SK-N-SH treated with all-trans-retinoic acid at 6 μM for 48 hours (cell line): ENCODE results near the gene REN.

Source experiments
- ARNTL ChIP-seq: fragments of 450-650 bp; formaldehyde crosslinking; IDR thresholded peaks from 2 replicates; pipeline ENCODE4 v1.5.0; 2020; ENCODE audit warnings: low read depth, mild to moderate bottlenecking, moderate library complexity, borderline replicate concordance
- BACH2 ChIP-seq: fragments of 250-450 bp; sonication (Bioruptor Pico); IDR thresholded peaks from 2 replicates; pipeline ENCODE4 v1.9.0; 2021; ENCODE audit warnings: mild to moderate bottlenecking, borderline replicate concordance
- ISL1 ChIP-seq: fragments of 250-450 bp; sonication (Bioruptor Pico); IDR thresholded peaks from 2 replicates; pipeline ENCODE4 v2.1.2; 2022; ENCODE audit warnings: mild to moderate bottlenecking, moderate library complexity
- ZC3H10 ChIP-seq: fragments of 250-450 bp; sonication (Bioruptor Pico); IDR thresholded peaks from 2 replicates; pipeline ENCODE4 v1.5.1; 2021; ENCODE audit warnings: mild to moderate bottlenecking, moderate library complexity

DNA sequence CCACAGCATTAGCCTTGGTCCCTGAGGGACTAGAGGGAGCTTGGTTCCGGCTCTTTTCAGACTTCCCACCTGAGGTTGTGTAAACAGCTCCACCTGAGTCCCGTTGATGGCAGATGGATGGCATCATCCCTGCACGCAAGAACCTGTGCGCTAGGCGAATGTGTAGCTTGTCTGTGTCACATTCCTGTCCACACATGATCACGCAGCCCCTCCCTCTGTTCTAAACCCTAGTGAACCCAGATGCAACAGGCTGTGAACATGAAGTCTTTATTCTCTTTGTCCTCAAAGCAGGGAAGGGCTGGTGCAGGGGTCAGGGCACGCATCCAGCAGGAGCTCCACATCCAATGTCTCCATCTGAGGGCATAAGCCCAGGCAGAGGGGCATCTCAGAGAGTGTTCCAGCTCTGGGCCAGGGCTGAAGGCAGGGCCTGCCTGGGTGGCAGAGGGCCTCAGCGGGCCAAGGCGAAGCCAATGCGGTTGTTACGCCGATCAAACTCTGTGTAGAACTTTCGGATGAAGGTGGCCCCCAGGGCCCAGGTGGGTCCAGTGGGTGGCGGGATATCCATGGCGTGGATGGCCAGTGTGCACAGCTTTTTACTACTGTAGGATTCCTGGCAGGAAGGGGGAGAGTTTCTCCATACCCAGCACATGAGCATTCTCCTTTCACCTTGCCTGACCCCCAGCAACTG is 11.4 kb downstream of the REN start:
- no peak for TF ChIP-seq ZC3H10 (CRISPR knock-in tag)
- no peak for TF ChIP-seq ARNTL (CRISPR knock-in tag)
- no peak for TF ChIP-seq BACH2 (CRISPR knock-in tag)
- no peak for TF ChIP-seq ISL1
